Activated naive CD8-positive, alpha-beta T cell treated with anti-CD3 and anti-CD28 coated beads, Interleukin-2, amount 10 ng/mL, durations not matched to agents 7 days and 5 days (primary cell): Measurements from ENCODE around the gene TEX53. TPM values are rescaled to one million over a fixed set of nuclear protein-coding genes. Genes with fewer than 3 reads are reported as not detected.

Source experiments
- ATAC-seq: fragments of 150-1000 bp; cut with Tn5 transposase; one replicate; pipeline ENCODE4 v1.10.0; 2021; ENCODE audit warnings: low read depth, moderate library complexity
- POLR2A ChIA-PET: fragments of 350-600 bp; sonication (Branson Sonifier 250); formaldehyde crosslinking; loops from one replicate; lab custom pipeline; 2021; ENCODE audit warnings: antibody characterized with exemption; lab: Charles Lee
- DNase-seq: peaks from one replicate; pipeline ENCODE4 v3.0.0; 2021
- H3K27ac Mint-ChIP-seq: one replicate; pipeline ENCODE4 v1.8.0; 2022; ENCODE audit warnings: mild to moderate bottlenecking, mixed read lengths
- H3K27me3 Mint-ChIP-seq: one replicate; pipeline ENCODE4 v1.8.0; 2022; ENCODE audit warnings: mild to moderate bottlenecking, moderate library complexity, mixed read lengths
- H3K36me3 Mint-ChIP-seq: one replicate; pipeline ENCODE4 v1.8.0; 2021; ENCODE audit warnings: mild to moderate bottlenecking, mixed read lengths
- H3K4me1 Mint-ChIP-seq: one replicate; pipeline ENCODE4 v1.8.0; 2021; ENCODE audit warnings: mixed read lengths
- H3K4me3 Mint-ChIP-seq: one replicate; pipeline ENCODE4 v1.8.0; 2022; ENCODE audit warnings: mild to moderate bottlenecking, moderate library complexity, mixed read lengths
- H3K9me3 Mint-ChIP-seq: one replicate; pipeline ENCODE4 v1.8.0; 2021; ENCODE audit warnings: mixed read lengths
- total RNA-seq, 2 experiments: library from RNA; stranded (reverse); gene quantifications; one replicate each; pipeline ENCODE4 v1.2.3, GENCODE V29; 2021

The TEX53 gene
- total RNA-seq, 2 experiments from 2014 or later = not detected

GRCh38 chr9:114652776-114653555 is 4.6 kb downstream of the TEX53 start:
- DNase-seq (no peak), ATAC-seq (peak; percentile 16)
- Mint-ChIP-seq H3K27me3 (no peaks in the 10 kb centered on the region), H3K4me1 (peaks cover 16% of the 10 kb centered on the region), H3K9me3 (no peaks in the 10 kb centered on the region), H3K36me3 (peaks cover 10% of the 10 kb centered on the region), H3K27ac (peak overlapping the region; percentile 0), H3K4me3 (no peak overlapping the region)
- POLR2A ChIA-PET = interaction anchor here (0.7 to 2.2 kb wide), 7 partner anchors 42 to 247 kb away, joined by 3 to 22 read pairs (median 6); partner anchors contain the start of genes ATP6V1G1 and TMEM268

GRCh38 chr9:114643896-114644295 is 13.7 kb downstream of the TEX53 start:
- ATAC-seq (no peak), DNase-seq (no peak)
- no peak overlapping the region for H3K27ac Mint-ChIP-seq
- peaks cover 5% of the 10 kb centered on the region for H3K9me3 Mint-ChIP-seq
- POLR2A ChIA-PET = no interaction called here
- H3K36me3 Mint-ChIP-seq = peaks cover 65% of the 10 kb centered on the region
- no peak overlapping the region for H3K4me3 Mint-ChIP-seq
- no peaks in the 10 kb centered on the region for H3K4me1 Mint-ChIP-seq
- H3K27me3 Mint-ChIP-seq = no peaks in the 10 kb centered on the region

DNA sequence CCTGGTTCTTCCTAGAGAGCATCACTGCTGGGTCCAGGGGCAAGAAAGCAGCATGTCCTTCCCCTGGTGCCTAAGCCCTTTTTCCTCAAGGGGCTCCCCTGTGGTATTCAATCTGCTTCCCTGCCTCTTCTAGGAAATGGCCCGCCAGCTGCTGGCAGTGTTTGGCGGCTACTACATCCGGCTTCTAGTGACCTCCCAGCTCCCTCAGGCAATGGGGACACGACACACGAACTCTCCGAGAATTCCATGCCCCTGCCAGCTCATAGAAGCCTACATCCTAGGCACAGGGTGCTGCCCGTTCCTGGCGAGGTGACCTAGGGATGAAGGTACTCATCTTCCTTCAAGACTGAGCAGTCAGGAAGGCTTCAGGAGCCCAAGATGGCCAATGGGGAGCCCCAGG is 14.6 kb downstream of the TEX53 start:
- Mint-ChIP-seq H3K27me3 (no peaks in the 10 kb centered on the region), H3K9me3 (peaks cover 5% of the 10 kb centered on the region), H3K27ac (no peak overlapping the region), H3K4me1 (no peaks in the 10 kb centered on the region), H3K36me3 (peaks cover 58% of the 10 kb centered on the region), H3K4me3 (no peak overlapping the region)
- DNase-seq (no peak), ATAC-seq (no peak)
- POLR2A ChIA-PET = no interaction called here

GRCh38 chr9:114641967-114642366 is 15.6 kb downstream of the TEX53 start:
- POLR2A ChIA-PET = interaction anchor here (0.5 kb wide), 1 partner anchor 76 kb away, joined by 3 read pairs; no protein-coding TSS in a partner anchor
- Mint-ChIP-seq H3K9me3 (peaks cover 3% of the 10 kb centered on the region), H3K27ac (no peak overlapping the region), H3K4me3 (no peak overlapping the region), H3K36me3 (peaks cover 53% of the 10 kb centered on the region), H3K27me3 (no peaks in the 10 kb centered on the region), H3K4me1 (no peaks in the 10 kb centered on the region)
- no peak for ATAC-seq
- no peak for DNase-seq

DNA sequence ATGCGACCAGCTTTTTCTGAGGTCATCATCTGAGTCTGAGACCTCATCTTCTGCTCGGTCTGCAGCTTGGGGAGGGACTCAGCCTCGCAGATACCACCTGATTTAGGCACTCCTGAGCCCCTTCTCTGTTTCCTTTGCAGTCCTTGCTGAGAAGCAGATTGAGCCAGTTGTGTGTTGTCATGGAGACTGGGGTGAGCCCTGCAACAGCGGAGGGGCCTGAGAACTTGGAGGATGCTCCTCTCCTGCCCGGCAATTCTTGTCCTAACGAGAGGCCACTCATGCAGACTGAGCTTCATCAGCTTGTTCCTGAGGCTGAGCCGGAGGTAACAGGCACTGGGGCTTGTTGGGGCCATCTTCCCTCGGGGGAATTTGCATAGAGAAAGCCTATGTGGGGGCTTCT is 19.2 kb downstream of the TEX53 start:
- no peak overlapping the region for H3K4me3 Mint-ChIP-seq
- no peaks in the 10 kb centered on the region for H3K27me3 Mint-ChIP-seq
- H3K36me3 Mint-ChIP-seq = peaks cover 43% of the 10 kb centered on the region
- H3K4me1 Mint-ChIP-seq = no peaks in the 10 kb centered on the region
- ATAC-seq (no peak), DNase-seq (no peak)
- POLR2A ChIA-PET = interaction anchor here (0.6 kb wide), 1 partner anchor 23 kb away, joined by 5 read pairs; no protein-coding TSS in a partner anchor
- no peak overlapping the region for H3K27ac Mint-ChIP-seq
- no peaks in the 10 kb centered on the region for H3K9me3 Mint-ChIP-seq

DNA sequence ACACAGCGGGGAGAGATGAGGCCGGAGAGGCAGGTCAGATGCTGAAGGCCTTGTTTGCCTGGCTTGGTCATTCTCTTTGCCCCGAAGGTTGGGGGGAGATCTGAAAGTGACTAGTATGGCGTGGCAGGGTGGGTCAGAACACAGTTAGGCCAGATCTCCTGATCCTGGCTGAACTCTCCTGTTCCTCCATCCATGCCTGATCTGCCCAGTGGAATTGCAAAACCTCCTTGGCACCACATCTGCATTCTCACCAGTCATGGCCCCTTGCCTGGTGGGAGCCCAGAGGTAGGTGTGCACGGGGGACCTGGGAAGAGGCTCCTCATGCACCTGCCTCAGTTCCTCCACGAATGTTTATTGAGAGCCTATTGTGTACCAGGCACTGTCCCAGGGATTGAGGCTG is 23.2 kb downstream of the TEX53 start:
- H3K36me3 Mint-ChIP-seq = peaks cover 32% of the 10 kb centered on the region
- no peak overlapping the region for H3K4me3 Mint-ChIP-seq

DNA sequence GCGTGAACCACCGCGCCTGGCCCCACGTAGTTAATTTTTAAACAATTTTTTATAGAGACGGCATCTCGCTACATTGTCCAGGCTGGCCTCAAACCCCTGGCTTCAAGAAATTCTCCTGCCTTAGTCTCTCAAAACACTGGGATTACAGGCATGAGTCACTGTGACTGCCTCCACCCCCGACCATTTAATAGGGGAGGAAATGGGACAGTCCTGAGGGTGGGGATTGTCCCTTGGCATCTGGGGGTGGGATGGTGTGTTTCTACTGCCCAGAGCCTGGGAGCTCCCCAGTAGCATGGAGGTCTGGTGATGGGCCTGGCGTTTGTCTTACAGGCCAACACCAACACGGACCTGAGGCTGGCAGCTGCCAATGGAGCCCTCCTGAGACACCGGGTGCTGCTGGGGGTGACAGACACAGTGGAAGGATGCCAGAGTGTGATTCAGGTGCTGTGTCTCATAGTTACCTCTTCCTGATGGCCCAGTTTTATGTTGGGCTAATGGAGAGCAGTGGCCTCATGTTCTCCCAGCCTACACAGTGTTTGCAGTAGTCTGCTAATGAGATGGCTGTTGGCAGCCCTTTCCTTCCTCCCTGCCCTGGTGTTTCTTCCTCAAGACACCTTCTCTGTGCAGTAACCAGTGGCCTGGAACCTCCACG is 24.0 kb downstream of the TEX53 start:
- H3K4me1 Mint-ChIP-seq = no peaks in the 10 kb centered on the region
- no peak for ATAC-seq
- POLR2A ChIA-PET = interaction anchor here (0.7 kb wide), 1 partner anchor 234 kb away, joined by 5 read pairs; no protein-coding TSS in a partner anchor
- H3K4me3 Mint-ChIP-seq = no peak overlapping the region
- H3K36me3 Mint-ChIP-seq = peaks cover 25% of the 10 kb centered on the region
- H3K27me3 Mint-ChIP-seq = no peaks in the 10 kb centered on the region
- H3K27ac Mint-ChIP-seq = no peak overlapping the region
- DNase-seq = no peak
- no peaks in the 10 kb centered on the region for H3K9me3 Mint-ChIP-seq

More for the DNA sequence above, 23.2 kb downstream of the TEX53 start:
- DNase-seq = no peak
- Mint-ChIP-seq H3K4me1 (no peaks in the 10 kb centered on the region), H3K9me3 (no peaks in the 10 kb centered on the region), H3K27ac (no peak overlapping the region), H3K27me3 (no peaks in the 10 kb centered on the region)
- POLR2A ChIA-PET = no interaction called here
- no peak for ATAC-seq

GRCh38 chr9:114631166-114631565 is 26.4 kb downstream of the TEX53 start:
- DNase-seq = no peak
- H3K27ac Mint-ChIP-seq = no peak overlapping the region
- no peaks in the 10 kb centered on the region for H3K27me3 Mint-ChIP-seq
- H3K9me3 Mint-ChIP-seq = no peaks in the 10 kb centered on the region
- H3K36me3 Mint-ChIP-seq = peaks cover 24% of the 10 kb centered on the region
- POLR2A ChIA-PET = no interaction called here
- ATAC-seq = no peak
- H3K4me3 Mint-ChIP-seq = no peak overlapping the region
- H3K4me1 Mint-ChIP-seq = no peaks in the 10 kb centered on the region

DNA sequence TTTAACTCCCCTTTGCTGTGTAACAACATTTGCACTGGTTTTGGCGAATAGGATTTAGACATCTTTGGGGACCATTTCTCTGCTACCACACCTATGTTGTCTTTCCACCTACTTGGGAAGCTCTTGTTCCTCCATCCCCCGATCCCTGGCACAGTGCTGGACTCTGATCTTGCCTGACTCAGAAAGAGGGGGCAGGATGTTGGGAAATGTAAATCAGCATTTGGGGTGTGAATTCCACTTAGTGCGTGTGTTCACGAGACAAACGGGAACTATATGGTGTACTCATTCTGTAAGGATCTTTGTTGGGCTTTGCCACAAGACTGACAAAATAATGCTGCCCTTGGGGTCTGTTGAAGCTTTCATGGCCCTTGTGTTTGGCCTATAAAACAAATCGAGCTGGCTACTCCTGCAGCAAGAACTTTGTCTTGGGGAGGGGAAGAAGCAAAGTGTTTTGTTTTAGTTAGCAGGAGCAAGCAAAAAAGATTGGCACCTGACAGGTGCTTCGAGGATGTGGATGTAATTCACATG is 28.0 kb downstream of the TEX53 start:
- ATAC-seq (no peak), DNase-seq (no peak)
- Mint-ChIP-seq H3K4me1 (peaks cover under 1% of the 10 kb centered on the region), H3K4me3 (no peak overlapping the region), H3K27me3 (no peaks in the 10 kb centered on the region), H3K9me3 (no peaks in the 10 kb centered on the region), H3K36me3 (peaks cover 21% of the 10 kb centered on the region), H3K27ac (no peak overlapping the region)
- POLR2A ChIA-PET = interaction anchor here (0.6 kb wide), 1 partner anchor 14 kb away, joined by 3 read pairs; no protein-coding TSS in a partner anchor

GRCh38 chr9:114627553-114627952 is 30.1 kb downstream of the TEX53 start:
- DNase-seq = no peak
- Mint-ChIP-seq H3K27ac (no peak overlapping the region), H3K36me3 (peaks cover 24% of the 10 kb centered on the region), H3K27me3 (no peaks in the 10 kb centered on the region), H3K9me3 (no peaks in the 10 kb centered on the region), H3K4me3 (no peak overlapping the region), H3K4me1 (peaks cover 2% of the 10 kb centered on the region)
- POLR2A ChIA-PET = interaction anchor here (0.6 to 1.1 kb wide), 2 partner anchors 16 to 1812 kb away, joined by 3 read pairs; no protein-coding TSS in a partner anchor
- ATAC-seq = no peak

GRCh38 chr9:114626415-114627020 is 31.1 kb downstream of the TEX53 start:
- Mint-ChIP-seq H3K27ac (no peak overlapping the region), H3K27me3 (no peaks in the 10 kb centered on the region), H3K4me1 (peaks cover 7% of the 10 kb centered on the region), H3K9me3 (no peaks in the 10 kb centered on the region), H3K36me3 (peaks cover 35% of the 10 kb centered on the region), H3K4me3 (no peak overlapping the region)
- no peak for DNase-seq
- POLR2A ChIA-PET = interaction anchor here (1.1 kb wide), 1 partner anchor 15 kb away, joined by 3 read pairs; no protein-coding TSS in a partner anchor
- no peak for ATAC-seq

DNA sequence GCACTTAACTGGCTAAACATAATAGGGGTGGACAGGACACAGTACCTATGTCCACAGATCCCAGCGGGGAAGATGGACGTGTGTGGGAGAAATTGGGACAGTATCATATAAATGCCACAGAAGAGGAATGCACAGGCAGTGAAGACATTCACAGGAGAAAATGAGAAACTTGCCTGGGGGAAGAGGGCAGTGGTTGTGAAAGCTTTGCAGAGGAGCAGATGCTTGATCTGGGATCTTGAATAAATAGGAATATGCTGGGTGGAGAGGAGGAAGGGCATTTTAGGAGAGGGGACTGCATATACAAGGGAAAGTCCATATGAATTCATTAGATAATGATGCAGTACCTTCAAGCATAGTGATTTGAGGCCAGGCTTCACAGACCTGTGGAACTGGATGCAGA is 32.9 kb downstream of the TEX53 start:
- peak overlapping the region; percentile 4 for H3K27ac Mint-ChIP-seq
- peaks cover 9% of the 10 kb centered on the region for H3K4me1 Mint-ChIP-seq
- DNase-seq (no peak), ATAC-seq (no peak)
- no peaks in the 10 kb centered on the region for H3K9me3 Mint-ChIP-seq
- POLR2A ChIA-PET = no interaction called here
- H3K27me3 Mint-ChIP-seq = no peaks in the 10 kb centered on the region
- peaks cover 38% of the 10 kb centered on the region for H3K36me3 Mint-ChIP-seq
- no peak overlapping the region for H3K4me3 Mint-ChIP-seq
